DOHH2 (cell line): ENCODE results near the gene SPOPL.
"Not testable (repeated sequence)": the region's sequence is repeated elsewhere in the genome, so short reads cannot be mapped to it uniquely, and the experiment has no call there.

ENCODE experiments used
- H3F3A ChIP-seq: fragments of 200-600 bp; sonication (generic), shearing (Covaris generic); 2 replicates; pipeline ENCODE4 v1.6.0; 2016; ENCODE audit warnings: antibody characterized with exemption, mild to moderate bottlenecking; ENCODE audit not compliant: control insufficient read depth, insufficient read depth
- H3K27ac ChIP-seq: fragments of 200-600 bp; sonication (generic); 2 replicates; pipeline ENCODE4 v1.5.1; 2014; ENCODE audit warnings: low read depth, mild to moderate bottlenecking, low read length, moderate library complexity
- H3K27me3 ChIP-seq: fragments of 200-600 bp; sonication (generic); 2 replicates; pipeline ENCODE4 v1.6.1; 2014; ENCODE audit warnings: mild to moderate bottlenecking, low read length, mixed read lengths; ENCODE audit not compliant: control insufficient read depth
- H3K36me3 ChIP-seq: fragments of 200-600 bp; sonication (generic); 2 replicates; pipeline ENCODE4 v1.6.1; 2014; ENCODE audit warnings: mild to moderate bottlenecking, low read length, moderate library complexity, mixed read lengths; ENCODE audit not compliant: control insufficient read depth
- H3K4me1 ChIP-seq: fragments of 200-600 bp; sonication (generic); 2 replicates; pipeline ENCODE4 v1.6.1; 2014; ENCODE audit warnings: mild to moderate bottlenecking, low read length, mixed read lengths; ENCODE audit not compliant: control insufficient read depth
- H3K4me2 ChIP-seq: fragments of 200-600 bp; sonication (generic); 2 replicates; pipeline ENCODE4 v1.6.0; 2014; ENCODE audit warnings: mild to moderate bottlenecking, low read length, moderate library complexity
- H3K4me3 ChIP-seq: fragments of 200-600 bp; sonication (generic); 2 replicates; pipeline ENCODE4 v1.5.1; 2014; ENCODE audit warnings: mild to moderate bottlenecking, low read length, mixed read lengths
- H3K79me2 ChIP-seq: fragments of 200-600 bp; sonication (generic); 2 replicates; pipeline ENCODE4 v1.6.1; 2014; ENCODE audit warnings: mild to moderate bottlenecking, low read length, mixed read lengths; ENCODE audit not compliant: control insufficient read depth
- H3K9me2 ChIP-seq: fragments of 200-600 bp; sonication (generic); replicated peaks from 2 replicates; pipeline ENCODE4 v1.6.1; 2014; ENCODE audit warnings: mild to moderate bottlenecking, low read length, mixed read lengths; ENCODE audit not compliant: control insufficient read depth
- H3K9me3 ChIP-seq: fragments of 200-600 bp; sonication (generic); 2 replicates; pipeline ENCODE4 v1.6.1; 2014; ENCODE audit warnings: antibody characterized with exemption, low read length, mixed read lengths; ENCODE audit not compliant: control insufficient read depth, insufficient read depth
- H4K20me1 ChIP-seq: fragments of 200-600 bp; sonication (generic); 2 replicates; pipeline ENCODE4 v1.6.0; 2014; ENCODE audit warnings: low read depth, mild to moderate bottlenecking, antibody characterized with exemption, low read length, moderate library complexity; ENCODE audit not compliant: control insufficient read depth, insufficient read depth
- EZH2phosphoT487 ChIP-seq: fragments of 200-600 bp; sonication (generic); IDR thresholded peaks from 2 replicates; pipeline ENCODE4 v1.6.1; 2017; ENCODE audit warnings: borderline replicate concordance, mild to moderate bottlenecking, antibody characterized with exemption, low read length, moderate library complexity, mixed read lengths
- TF ChIP-seq, protein P1 (sequence below): fragments of 200-600 bp; sonication (generic); IDR thresholded peaks from one replicate; pipeline ENCODE4 v1.5.1; 2014; ENCODE audit warnings: antibody characterized with exemption, mild to moderate bottlenecking, low read depth, low read length; ENCODE audit not compliant: poor library complexity, severe bottlenecking

SPOPL gene

DNA sequence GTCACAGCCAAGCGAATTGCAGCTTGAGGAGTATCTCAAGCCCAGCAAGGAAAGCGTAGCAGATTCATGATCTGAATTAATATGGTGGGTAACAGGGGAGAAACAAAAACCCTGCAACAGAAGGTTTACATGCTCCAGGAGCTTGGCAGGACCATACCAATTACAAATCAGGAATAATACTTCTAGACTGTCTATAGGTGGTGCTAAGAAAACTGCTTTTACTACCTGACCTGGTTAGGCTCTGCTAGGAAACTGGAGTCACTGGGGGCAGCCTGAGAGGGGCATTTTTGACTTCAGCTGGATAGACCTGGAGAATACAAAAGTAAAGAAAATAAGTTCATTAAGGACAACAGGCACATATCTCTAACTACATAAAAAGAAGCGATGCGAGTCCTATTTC lies 24.6 kb upstream of the SPOPL start:
- Histone ChIP-seq H3K27ac (no peak overlapping the region), H3K4me2 (no peak overlapping the region), H3K36me3 (no peaks in the 10 kb centered on the region), H3K9me3 (no peaks in the 10 kb centered on the region), H3K9me2 (no peaks in the 10 kb centered on the region), H3K4me1 (peaks cover 7% of the 10 kb centered on the region), H4K20me1 (no peaks in the 10 kb centered on the region), H3K4me3 (no peak overlapping the region), H3F3A (no peaks in the 10 kb centered on the region), H3K79me2 (no peaks in the 10 kb centered on the region), H3K27me3 (no peaks in the 10 kb centered on the region)
- no peak for TF ChIP-seq EZH2phosphoT487
- TF ChIP-seq, protein P1, sequence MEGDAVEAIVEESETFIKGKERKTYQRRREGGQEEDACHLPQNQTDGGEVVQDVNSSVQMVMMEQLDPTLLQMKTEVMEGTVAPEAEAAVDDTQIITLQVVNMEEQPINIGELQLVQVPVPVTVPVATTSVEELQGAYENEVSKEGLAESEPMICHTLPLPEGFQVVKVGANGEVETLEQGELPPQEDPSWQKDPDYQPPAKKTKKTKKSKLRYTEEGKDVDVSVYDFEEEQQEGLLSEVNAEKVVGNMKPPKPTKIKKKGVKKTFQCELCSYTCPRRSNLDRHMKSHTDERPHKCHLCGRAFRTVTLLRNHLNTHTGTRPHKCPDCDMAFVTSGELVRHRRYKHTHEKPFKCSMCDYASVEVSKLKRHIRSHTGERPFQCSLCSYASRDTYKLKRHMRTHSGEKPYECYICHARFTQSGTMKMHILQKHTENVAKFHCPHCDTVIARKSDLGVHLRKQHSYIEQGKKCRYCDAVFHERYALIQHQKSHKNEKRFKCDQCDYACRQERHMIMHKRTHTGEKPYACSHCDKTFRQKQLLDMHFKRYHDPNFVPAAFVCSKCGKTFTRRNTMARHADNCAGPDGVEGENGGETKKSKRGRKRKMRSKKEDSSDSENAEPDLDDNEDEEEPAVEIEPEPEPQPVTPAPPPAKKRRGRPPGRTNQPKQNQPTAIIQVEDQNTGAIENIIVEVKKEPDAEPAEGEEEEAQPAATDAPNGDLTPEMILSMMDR, result no peak

DNA sequence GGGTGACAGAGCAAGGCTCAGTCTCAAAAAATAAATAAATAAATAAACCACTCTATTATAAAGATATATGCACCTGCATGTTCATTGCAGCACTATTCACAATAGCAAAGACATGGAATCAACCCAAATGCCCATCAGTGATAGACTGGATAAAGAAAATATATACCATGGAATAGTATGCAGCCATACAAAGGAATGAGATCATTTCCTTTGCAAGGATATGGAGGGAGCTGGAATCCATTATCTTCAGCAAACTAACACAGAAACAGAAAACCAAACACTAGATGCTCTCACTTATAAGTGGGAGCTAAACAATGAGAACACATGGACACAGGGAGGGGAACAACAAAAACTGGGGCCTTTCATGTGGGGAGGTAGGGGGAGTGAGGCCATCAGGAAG lies 18.8 kb upstream of the SPOPL start:
- not testable (repeated sequence) for H3K79me2 ChIP-seq, H3K27ac ChIP-seq, H3F3A ChIP-seq, H3K4me3 ChIP-seq, H3K4me2 ChIP-seq, H4K20me1 ChIP-seq, H3K9me3 ChIP-seq, H3K9me2 ChIP-seq, H3K27me3 ChIP-seq, H3K36me3 ChIP-seq, H3K4me1 ChIP-seq

DNA sequence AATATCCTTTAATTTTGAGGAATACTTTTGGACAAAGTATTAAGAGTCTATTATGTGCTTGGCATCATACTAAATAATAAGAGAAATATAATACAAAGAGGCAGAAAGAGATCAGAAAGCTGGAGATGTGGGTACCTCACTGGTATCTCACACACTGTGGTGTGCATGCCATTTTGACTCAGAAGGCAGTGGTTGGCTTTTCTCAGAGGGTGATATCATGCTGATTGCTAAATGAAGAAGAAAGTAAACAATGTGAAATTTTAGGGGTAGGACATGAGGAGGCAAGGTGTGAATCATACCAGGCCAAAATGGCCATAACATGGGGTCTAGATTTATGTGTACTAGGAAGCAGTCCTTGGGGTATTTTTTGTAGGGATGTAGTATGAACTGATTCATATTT lies 16.6 kb upstream of the SPOPL start:
- no peaks in the 10 kb centered on the region for H3K79me2 ChIP-seq
- no peak overlapping the region for H3K4me3 ChIP-seq

DNA sequence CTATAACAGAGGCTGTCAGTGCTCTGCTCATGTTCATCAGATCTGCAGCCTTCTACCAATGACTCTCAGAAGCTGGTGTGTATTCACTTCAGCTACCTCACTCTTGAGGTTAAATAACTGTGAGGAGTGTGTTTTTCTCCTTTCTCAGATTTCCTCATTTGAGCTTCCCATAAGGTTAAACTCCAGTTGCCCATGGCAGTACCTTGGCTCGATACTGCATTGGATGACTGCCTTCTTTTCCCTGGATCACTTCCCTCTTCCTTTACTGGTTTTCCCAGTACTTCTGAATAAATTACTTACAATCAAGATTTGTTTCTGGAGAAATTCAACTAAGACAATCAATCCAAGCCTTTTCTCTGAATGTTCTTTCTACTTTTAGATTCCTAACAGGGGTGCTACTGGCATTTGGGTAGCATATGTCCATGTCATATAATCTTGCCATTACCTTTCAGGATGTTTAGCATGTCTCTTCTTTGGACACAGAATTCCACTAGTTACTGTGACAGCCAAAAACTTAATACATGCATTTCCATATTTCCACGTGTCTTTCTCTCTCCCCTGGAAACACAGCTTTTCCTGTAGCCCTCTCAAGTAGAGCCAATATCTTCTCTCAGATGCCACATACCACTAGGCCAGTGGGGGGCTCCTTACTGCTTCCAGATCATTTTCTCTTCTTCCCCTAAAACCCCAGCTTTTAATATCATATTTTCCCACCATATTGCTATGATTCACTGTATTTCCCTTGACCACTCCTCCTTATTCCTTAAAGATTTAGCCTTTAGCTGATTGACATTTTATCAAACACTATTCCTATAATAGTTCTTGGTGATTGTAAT lies 15.0 kb upstream of the SPOPL start:
- H3K4me3 ChIP-seq, result no peak overlapping the region
- TF ChIP-seq, protein P1, result peak; percentile 36
- TF ChIP-seq EZH2phosphoT487, result no peak
- H3F3A ChIP-seq, result no peaks in the 10 kb centered on the region
- H3K4me1 ChIP-seq, result no peaks in the 10 kb centered on the region
- H3K4me2 ChIP-seq, result no peak overlapping the region
- no peaks in the 10 kb centered on the region for H4K20me1 ChIP-seq
- H3K79me2 ChIP-seq, result no peaks in the 10 kb centered on the region
- H3K9me3 ChIP-seq, result no peaks in the 10 kb centered on the region
- H3K36me3 ChIP-seq, result no peaks in the 10 kb centered on the region
- H3K9me2 ChIP-seq, result no peaks in the 10 kb centered on the region
- no peaks in the 10 kb centered on the region for H3K27me3 ChIP-seq
- no peak overlapping the region for H3K27ac ChIP-seq

More for the DNA sequence above, 16.6 kb upstream of the SPOPL start:
- Histone ChIP-seq H4K20me1 (no peaks in the 10 kb centered on the region), H3F3A (no peaks in the 10 kb centered on the region), H3K9me3 (no peaks in the 10 kb centered on the region), H3K9me2 (no peaks in the 10 kb centered on the region), H3K4me1 (no peaks in the 10 kb centered on the region), H3K36me3 (no peaks in the 10 kb centered on the region), H3K27ac (no peak overlapping the region), H3K4me2 (no peak overlapping the region), H3K27me3 (no peaks in the 10 kb centered on the region)
- TF ChIP-seq, protein P1, result no peak
- no peak for TF ChIP-seq EZH2phosphoT487
